Measurements from ENCODE around the gene PHACTR3. TPM values are rescaled to one million over a fixed set of nuclear protein-coding genes. Genes with fewer than 3 reads are reported as not detected.

PHACTR3 gene
- total RNA-seq, 3 donors from 2014 or later: 0.41 to 3.4 (median 1.1) TPM

DNA sequence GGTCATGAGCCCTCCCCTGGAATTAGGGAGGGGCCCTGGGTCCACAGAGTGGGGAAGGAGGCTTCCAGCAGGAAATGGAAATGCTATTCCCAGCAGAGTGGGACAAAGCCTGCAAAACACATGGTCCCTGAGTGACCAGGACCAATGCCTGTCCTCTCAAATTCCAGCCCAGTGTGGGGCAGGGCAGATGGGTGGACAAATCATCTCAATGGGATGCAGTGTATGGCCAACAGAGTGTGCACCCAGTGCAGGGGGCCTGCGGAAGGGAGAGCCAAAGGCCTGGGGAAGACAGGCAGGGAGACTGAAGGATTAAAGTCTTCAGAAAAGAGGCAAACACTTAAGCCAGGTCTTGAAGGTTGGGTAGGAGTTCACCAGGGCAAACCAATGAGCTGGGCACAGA lies 28.7 kb upstream of the PHACTR3 start:
- no peaks in the 10 kb centered on the region for H3K9me3 ChIP-seq
- no peak overlapping the region for H3K4me3 ChIP-seq
- intact Hi-C loops (cut with DNase I, micrococcal nuclease): no loop called here
- ATAC-seq: no peak
- no peak for DNase-seq
- no peaks in the 10 kb centered on the region for H3K4me1 ChIP-seq (ENCODE audit: low read depth)
- H3K36me3 ChIP-seq (ENCODE audit: low read depth): no peaks in the 10 kb centered on the region
- TF ChIP-seq CTCF (IDR thresholded peaks at IDR 0.05): no peak

- H3K4me1 ChIP-seq (ENCODE audit: low read depth): no peaks in the 10 kb centered on the region
- H3K36me3 ChIP-seq (ENCODE audit: low read depth): no peaks in the 10 kb centered on the region
- intact Hi-C loops (cut with DNase I, micrococcal nuclease): no loop called here
- ATAC-seq (no peak), DNase-seq (no peak)
- no peak overlapping the region for H3K4me3 ChIP-seq
- no peaks in the 10 kb centered on the region for H3K9me3 ChIP-seq
- no peak for TF ChIP-seq CTCF (IDR thresholded peaks at IDR 0.05)
Measured at GRCh38 chr20:59576216-59576953, 28.0 kb upstream of the PHACTR3 start.

- Histone ChIP-seq H3K36me3 (ENCODE audit: low read depth) (no peaks in the 10 kb centered on the region), H3K4me1 (ENCODE audit: low read depth) (no peaks in the 10 kb centered on the region), H3K9me3 (no peaks in the 10 kb centered on the region), H3K4me3 (no peak overlapping the region)
- TF ChIP-seq CTCF (IDR thresholded peaks at IDR 0.05): no peak
- intact Hi-C loops (cut with DNase I, micrococcal nuclease): no loop called here
- ATAC-seq: no peak
- no peak for DNase-seq
Measured at GRCh38 chr20:59577037-59577808, 27.1 kb upstream of the PHACTR3 start.

GRCh38 chr20:59577809-59578435 lies 26.4 kb upstream of the PHACTR3 start:
- Histone ChIP-seq H3K4me1 (ENCODE audit: low read depth) (no peaks in the 10 kb centered on the region), H3K4me3 (no peak overlapping the region), H3K9me3 (no peaks in the 10 kb centered on the region), H3K36me3 (ENCODE audit: low read depth) (no peaks in the 10 kb centered on the region)
- ATAC-seq (no peak), DNase-seq (no peak)
- TF ChIP-seq CTCF (IDR thresholded peaks at IDR 0.05): no peak
- intact Hi-C loops (cut with DNase I, micrococcal nuclease): no loop called here

DNA sequence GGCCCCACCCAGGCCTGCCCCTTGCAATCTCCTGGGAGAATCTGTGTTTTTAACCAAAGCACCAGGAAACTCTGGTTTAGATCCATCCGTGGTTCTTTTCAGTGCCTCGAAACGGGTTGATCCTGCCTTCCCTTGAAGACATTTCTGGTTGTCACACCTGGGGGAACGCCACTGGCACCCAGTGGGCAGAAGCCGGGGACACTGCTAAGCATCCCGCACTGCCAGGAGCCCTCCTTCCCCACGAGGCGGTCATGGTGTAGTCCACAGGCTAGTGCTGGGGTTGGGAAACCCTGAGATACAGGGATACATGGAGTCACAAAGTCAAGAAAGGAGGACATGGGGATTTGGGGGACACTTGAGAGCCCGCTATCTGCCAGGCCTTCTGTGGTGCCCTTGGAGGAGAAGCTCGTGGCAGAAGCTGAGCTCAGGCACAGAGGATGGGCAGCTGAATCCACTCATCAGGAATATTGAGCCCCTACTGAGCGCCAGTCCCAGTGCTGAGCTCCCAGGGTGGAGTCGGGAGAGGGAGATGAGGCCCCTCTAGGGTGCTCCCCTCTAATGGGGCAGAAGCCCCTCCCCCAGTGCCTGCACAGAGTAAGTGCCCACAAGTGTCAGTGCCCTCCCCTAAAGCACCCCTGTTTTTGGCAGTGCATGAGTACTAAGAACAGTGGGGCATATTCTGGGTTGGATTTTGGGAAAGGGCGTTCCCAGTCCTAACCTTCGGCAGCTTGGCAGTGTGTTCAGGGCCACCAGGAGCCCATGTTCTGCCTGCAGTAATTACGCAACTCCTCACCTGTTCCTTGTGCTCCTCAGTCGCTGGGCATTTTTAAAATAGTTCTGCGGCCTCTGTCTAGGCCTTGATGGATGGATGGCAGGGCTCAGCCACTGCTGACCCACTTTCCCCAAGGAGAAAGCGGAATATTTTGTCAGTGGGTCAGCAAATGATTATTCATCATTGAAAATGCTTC lies 25.6 kb upstream of the PHACTR3 start:
- Histone ChIP-seq H3K9me3 (no peaks in the 10 kb centered on the region), H3K4me3 (no peak overlapping the region), H3K4me1 (ENCODE audit: low read depth) (no peaks in the 10 kb centered on the region), H3K36me3 (ENCODE audit: low read depth) (no peaks in the 10 kb centered on the region)
- ATAC-seq (no peak), DNase-seq (no peak)
- no peak for TF ChIP-seq CTCF (IDR thresholded peaks at IDR 0.05)
- intact Hi-C loops (cut with DNase I, micrococcal nuclease): no loop called here
